Left renal cortex interstitium (tissue), 4 donors: ENCODE data around the gene RUNX1. TPM values are rescaled to one million over a fixed set of nuclear protein-coding genes. Genes with fewer than 3 reads are reported as not detected.

Experiments used
- DNase-seq, 4 donors: peaks; one replicate each; pipeline ENCODE4 v3.0.0-alpha.2; 2013; ENCODE audit warnings: low read depth in 4 of 4, low spot score in 2 of 4, missing footprints in 1 of 4
- polyA plus RNA-seq, 4 donors: library from polyadenylated mRNA; unstranded; fragments of 120-200 nt; gene quantifications; one replicate each; pipeline ENCODE4 v1.2.1, GENCODE V29; 2013; ENCODE audit not compliant: insufficient read length in 4 of 4

The RUNX1 gene
- polyA plus RNA-seq, 4 donors: 1.5 to 3.6 (median 2.7) TPM

GRCh38 chr21:35062016-35062415, 12.9 kb upstream of the RUNX1 start:
- no peak for DNase-seq

GRCh38 chr21:35059742-35060141, 10.6 kb upstream of the RUNX1 start:
- no peak for DNase-seq

GRCh38 chr21:35058058-35058457, 9.0 kb upstream of the RUNX1 start:
- no peak for DNase-seq

GRCh38 chr21:35057428-35057827, 8.3 kb upstream of the RUNX1 start:
- no peak for DNase-seq

GRCh38 chr21:35053356-35054096, 4.4 kb upstream of the RUNX1 start:
- no peak for DNase-seq

- no peak for DNase-seq
Measured at GRCh38 chr21:35052801-35053200, 3.7 kb upstream of the RUNX1 start.

- no peak for DNase-seq
Measured at GRCh38 chr21:35051287-35051818, 2.3 kb upstream of the RUNX1 start.

GRCh38 chr21:35050348-35051286, 1.5 kb upstream of the RUNX1 start:
- DNase-seq: no peak

- no peak for DNase-seq
Measured at GRCh38 chr21:35048183-35048601, 910 bp downstream of the RUNX1 start.

GRCh38 chr21:35046880-35047229, 2.2 kb downstream of the RUNX1 start:
- DNase-seq: no peak

GRCh38 chr21:35046263-35046624, 2.9 kb downstream of the RUNX1 start:
- no peak for DNase-seq

GRCh38 chr21:35045542-35046262, 3.4 kb downstream of the RUNX1 start:
- no peak for DNase-seq

GRCh38 chr21:35044770-35045541, 4.1 kb downstream of the RUNX1 start:
- DNase-seq: no peak

GRCh38 chr21:35044128-35044527, 5.0 kb downstream of the RUNX1 start:
- DNase-seq: no peak

- DNase-seq: no peak
Measured at GRCh38 chr21:35043549-35043948, 5.6 kb downstream of the RUNX1 start.

- DNase-seq: no peak
Measured at GRCh38 chr21:35042836-35043235, 6.3 kb downstream of the RUNX1 start.

- DNase-seq: no peak
Measured at GRCh38 chr21:35041881-35042280, 7.2 kb downstream of the RUNX1 start.

- no peak for DNase-seq
Measured at GRCh38 chr21:35041122-35041521, 8.0 kb downstream of the RUNX1 start.

GRCh38 chr21:35039595-35040289, 9.4 kb downstream of the RUNX1 start:
- no peak for DNase-seq
